Upper lobe of right lung (tissue), 1 donor: ENCODE results near the gene CCAR1. TPM values are rescaled to one million over a fixed set of nuclear protein-coding genes. Genes with fewer than 3 reads are reported as not detected.

Experiments used
- ATAC-seq: fragments of 200-7000 bp; cut with Tn5 transposase; one replicate; pipeline ENCODE4 v1.9.1; 2020; ENCODE audit warnings: mild to moderate bottlenecking, moderate library complexity
- DNase-seq: peaks from one replicate; pipeline ENCODE4 v3.0.0-alpha.2; 2020
- H3K27ac ChIP-seq: fragments of 200-600 bp; one replicate; pipeline ENCODE4 v1.8.0; 2022
- H3K27me3 ChIP-seq: fragments of 200-600 bp; one replicate; pipeline ENCODE4 v1.8.0; 2022; ENCODE audit warnings: mild to moderate bottlenecking
- H3K36me3 ChIP-seq: fragments of 200-600 bp; one replicate; pipeline ENCODE4 v1.8.0; 2022
- H3K4me1 ChIP-seq: fragments of 200-600 bp; one replicate; pipeline ENCODE4 v1.8.0; 2022
- H3K4me3 ChIP-seq: fragments of 200-600 bp; one replicate; pipeline ENCODE4 v1.8.0; 2022; ENCODE audit warnings: mild to moderate bottlenecking
- H3K9me3 ChIP-seq: fragments of 200-600 bp; one replicate; pipeline ENCODE4 v1.8.0; 2022
- intact Hi-C: fragments of 100-400 bp; cut with DNase I; formaldehyde crosslinking; loops from one replicate; pipeline ENCODE4 v1.11.0; 2022
- long read RNA-seq: library from polyadenylated mRNA; unstranded; transcript quantifications from one replicate; pipeline ENCODE4 v2.0.0, GENCODE V29; 2021
- total RNA-seq: library from RNA; stranded (reverse); fragmentation: NEBNext Ultra II Directional; extraction: Animal tissue kit (Norgen Biotek cat#: 25700); gene quantifications from one replicate; pipeline ENCODE4 v1.2.1, GENCODE V29; 2021
- TF ChIP-seq, protein P1 (sequence below): fragments of 200-600 bp; IDR thresholded peaks from one replicate; pipeline ENCODE4 v1.8.0; 2022; ENCODE audit warnings: antibody characterized with exemption
- donor health status: DM: no; HTN: yes; CAD: no; lungs with severe emphysema.

CCAR1 gene, protein sequence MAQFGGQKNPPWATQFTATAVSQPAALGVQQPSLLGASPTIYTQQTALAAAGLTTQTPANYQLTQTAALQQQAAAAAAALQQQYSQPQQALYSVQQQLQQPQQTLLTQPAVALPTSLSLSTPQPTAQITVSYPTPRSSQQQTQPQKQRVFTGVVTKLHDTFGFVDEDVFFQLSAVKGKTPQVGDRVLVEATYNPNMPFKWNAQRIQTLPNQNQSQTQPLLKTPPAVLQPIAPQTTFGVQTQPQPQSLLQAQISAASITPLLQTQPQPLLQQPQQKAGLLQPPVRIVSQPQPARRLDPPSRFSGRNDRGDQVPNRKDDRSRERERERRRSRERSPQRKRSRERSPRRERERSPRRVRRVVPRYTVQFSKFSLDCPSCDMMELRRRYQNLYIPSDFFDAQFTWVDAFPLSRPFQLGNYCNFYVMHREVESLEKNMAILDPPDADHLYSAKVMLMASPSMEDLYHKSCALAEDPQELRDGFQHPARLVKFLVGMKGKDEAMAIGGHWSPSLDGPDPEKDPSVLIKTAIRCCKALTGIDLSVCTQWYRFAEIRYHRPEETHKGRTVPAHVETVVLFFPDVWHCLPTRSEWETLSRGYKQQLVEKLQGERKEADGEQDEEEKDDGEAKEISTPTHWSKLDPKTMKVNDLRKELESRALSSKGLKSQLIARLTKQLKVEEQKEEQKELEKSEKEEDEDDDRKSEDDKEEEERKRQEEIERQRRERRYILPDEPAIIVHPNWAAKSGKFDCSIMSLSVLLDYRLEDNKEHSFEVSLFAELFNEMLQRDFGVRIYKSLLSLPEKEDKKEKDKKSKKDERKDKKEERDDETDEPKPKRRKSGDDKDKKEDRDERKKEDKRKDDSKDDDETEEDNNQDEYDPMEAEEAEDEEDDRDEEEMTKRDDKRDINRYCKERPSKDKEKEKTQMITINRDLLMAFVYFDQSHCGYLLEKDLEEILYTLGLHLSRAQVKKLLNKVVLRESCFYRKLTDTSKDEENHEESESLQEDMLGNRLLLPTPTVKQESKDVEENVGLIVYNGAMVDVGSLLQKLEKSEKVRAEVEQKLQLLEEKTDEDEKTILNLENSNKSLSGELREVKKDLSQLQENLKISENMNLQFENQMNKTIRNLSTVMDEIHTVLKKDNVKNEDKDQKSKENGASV
- total RNA-seq = 45.8 TPM
- long read RNA-seq, full-length matches to known transcripts = 10 of 36 reads
- long read RNA-seq, partial matches to known transcripts = 13 of 36 reads
- long read RNA-seq, other reads (novel, unspliced or antisense) = 13 of 36 reads

DNA sequence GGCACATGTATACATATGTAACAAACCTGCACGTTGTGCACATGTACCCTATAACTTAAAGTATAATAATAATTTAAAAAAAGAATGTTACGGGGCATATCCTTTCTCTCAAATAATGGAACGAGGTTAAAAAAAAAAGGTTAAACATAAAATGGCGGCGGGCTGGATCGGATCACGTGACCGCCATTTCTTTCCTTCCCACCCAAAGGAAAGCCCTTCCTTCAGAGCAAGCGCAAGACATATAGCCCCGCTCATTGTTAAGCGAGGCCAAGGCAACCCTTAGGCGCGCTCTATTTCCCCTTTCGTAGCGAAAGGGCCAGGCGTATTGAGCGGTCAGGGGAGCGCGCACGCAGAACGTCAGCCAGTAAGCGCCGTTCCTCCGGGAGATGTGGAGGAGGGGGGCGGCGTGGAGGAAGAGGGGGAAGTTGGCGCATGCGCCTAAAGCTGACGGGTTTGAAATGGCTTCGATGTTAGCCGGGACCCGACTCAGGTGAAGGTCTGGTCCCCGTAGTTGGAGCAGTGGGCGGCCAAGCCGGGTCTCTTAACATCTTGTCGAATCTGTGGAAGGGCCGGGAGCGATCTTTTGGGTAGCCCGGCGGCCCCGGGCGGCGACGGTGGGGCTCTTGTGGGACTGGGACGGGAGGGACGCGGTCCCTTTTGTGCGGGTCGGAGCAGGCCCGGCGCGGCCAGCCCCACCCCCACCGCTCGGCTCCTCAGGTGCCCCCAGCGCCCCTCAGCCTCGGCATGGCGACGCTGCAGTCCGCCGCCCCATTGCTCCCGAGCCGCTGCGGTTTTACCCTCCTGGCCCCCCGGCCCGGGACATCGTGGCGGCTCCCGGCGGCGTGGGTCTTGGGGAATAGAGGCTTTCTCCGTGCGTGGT is at the start of gene CCAR1:
TSS of gene CCAR1 (plus strand) at position 447 of the 880 bp plus-strand sequence. CDS start 1,266 bp downstream, outside the sequence.
- Histone ChIP-seq H3K27me3 (no peaks in the 10 kb centered on the region), H3K9me3 (no peaks in the 10 kb centered on the region), H3K36me3 (peaks cover 30% of the 10 kb centered on the region), H3K4me1 (peaks cover 11% of the 10 kb centered on the region), H3K4me3 (peak within 1 kb of the TSS; percentile 96), H3K27ac (peak within 1 kb of the TSS; percentile 93)
- peak; percentile 98 for DNase-seq
- TF ChIP-seq, protein P1, sequence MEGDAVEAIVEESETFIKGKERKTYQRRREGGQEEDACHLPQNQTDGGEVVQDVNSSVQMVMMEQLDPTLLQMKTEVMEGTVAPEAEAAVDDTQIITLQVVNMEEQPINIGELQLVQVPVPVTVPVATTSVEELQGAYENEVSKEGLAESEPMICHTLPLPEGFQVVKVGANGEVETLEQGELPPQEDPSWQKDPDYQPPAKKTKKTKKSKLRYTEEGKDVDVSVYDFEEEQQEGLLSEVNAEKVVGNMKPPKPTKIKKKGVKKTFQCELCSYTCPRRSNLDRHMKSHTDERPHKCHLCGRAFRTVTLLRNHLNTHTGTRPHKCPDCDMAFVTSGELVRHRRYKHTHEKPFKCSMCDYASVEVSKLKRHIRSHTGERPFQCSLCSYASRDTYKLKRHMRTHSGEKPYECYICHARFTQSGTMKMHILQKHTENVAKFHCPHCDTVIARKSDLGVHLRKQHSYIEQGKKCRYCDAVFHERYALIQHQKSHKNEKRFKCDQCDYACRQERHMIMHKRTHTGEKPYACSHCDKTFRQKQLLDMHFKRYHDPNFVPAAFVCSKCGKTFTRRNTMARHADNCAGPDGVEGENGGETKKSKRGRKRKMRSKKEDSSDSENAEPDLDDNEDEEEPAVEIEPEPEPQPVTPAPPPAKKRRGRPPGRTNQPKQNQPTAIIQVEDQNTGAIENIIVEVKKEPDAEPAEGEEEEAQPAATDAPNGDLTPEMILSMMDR = no peak
- peak; percentile 100 for ATAC-seq
- intact Hi-C loops = no loop called here

DNA sequence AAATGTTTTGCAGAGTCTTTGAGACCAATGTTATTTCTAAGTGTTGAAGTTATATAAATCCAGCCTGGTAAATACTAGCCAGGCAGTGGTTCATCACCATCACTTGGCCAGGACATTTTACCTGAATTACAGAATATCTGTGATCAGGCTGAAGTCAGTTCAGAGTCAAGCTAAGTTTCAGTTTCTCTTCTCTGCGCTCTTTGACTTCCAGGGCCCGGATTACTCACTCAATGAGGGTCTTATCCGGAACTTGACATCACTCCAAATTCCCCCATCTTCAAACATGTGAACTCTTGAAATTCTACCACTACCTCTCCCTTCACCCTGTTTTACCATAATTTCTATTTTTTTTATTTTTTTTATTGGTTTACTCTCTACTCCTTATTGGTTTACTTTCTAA is 36.6 kb upstream of the CCAR1 start:
- no peaks in the 10 kb centered on the region for H3K4me1 ChIP-seq

DNA sequence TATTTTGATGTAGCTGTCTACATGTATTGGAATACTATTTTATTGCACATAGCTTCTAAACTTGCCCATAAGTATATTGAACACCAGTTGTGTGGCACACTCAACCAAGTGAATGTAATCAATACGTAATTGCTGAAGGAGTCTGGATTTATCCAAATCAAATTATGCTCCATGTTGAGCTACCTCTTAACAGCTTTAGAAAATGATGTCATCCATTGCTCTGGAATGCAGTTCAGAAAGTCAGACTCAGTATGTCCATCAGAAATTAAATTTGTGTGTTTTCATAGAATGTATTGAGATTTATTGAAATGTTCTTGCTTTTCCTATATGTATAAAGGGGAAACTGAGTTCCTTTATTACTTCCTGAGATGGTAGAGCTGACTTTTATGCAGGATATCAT is 25.0 kb upstream of the CCAR1 start:
- DNase-seq (no peak), ATAC-seq (no peak)
- H3K4me1 ChIP-seq = no peaks in the 10 kb centered on the region
- H3K4me3 ChIP-seq = no peak overlapping the region
- no peaks in the 10 kb centered on the region for H3K27me3 ChIP-seq
- no peaks in the 10 kb centered on the region for H3K9me3 ChIP-seq
- TF ChIP-seq, protein P1 = no peak
- no peaks in the 10 kb centered on the region for H3K36me3 ChIP-seq
- H3K27ac ChIP-seq = no peak overlapping the region
- intact Hi-C loops = no loop called here

More for the DNA sequence above, 36.6 kb upstream of the CCAR1 start:
- no peak for DNase-seq
- Histone ChIP-seq H3K9me3 (no peaks in the 10 kb centered on the region), H3K27ac (no peak overlapping the region), H3K27me3 (no peaks in the 10 kb centered on the region), H3K4me3 (no peak overlapping the region), H3K36me3 (peaks cover 14% of the 10 kb centered on the region)
- TF ChIP-seq, protein P1 = no peak
- no peak for ATAC-seq
- intact Hi-C loops = no loop called here

DNA sequence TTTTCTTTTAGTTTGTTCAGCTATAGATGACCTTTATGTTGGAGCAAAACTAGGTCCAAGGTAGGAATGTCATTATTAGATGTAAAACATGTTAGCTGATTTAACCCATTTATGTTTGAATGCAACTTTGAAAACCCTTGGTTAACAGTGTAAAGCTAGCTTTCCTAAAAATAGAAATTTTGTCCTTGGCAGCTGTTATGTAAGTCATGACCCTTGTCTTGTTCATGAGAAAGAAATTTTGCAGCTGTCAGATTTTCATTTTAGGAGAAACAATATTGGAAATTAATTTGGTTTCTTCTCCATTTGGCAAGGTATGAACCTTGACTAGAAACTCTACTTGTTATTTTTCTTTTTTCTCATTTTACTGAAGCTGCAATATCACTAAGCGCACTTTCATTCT is 23.9 kb upstream of the CCAR1 start:
- ATAC-seq = no peak
- no peaks in the 10 kb centered on the region for H3K36me3 ChIP-seq

More for the DNA sequence above, 23.9 kb upstream of the CCAR1 start:
- Histone ChIP-seq H3K27me3 (no peaks in the 10 kb centered on the region), H3K4me3 (no peak overlapping the region), H3K27ac (no peak overlapping the region), H3K4me1 (no peaks in the 10 kb centered on the region), H3K9me3 (no peaks in the 10 kb centered on the region)
- intact Hi-C loops = no loop called here
- TF ChIP-seq, protein P1 = no peak
- DNase-seq = no peak
